ENCODE results near the gene AFF3. TPM values are rescaled to one million over a fixed set of nuclear protein-coding genes. Genes with fewer than 3 reads are reported as not detected.

Gene AFF3
- total and polyA plus RNA-seq, 7 experiments from 2014 or later: 3.0 to 24.1 (median 19.8) TPM

DNA sequence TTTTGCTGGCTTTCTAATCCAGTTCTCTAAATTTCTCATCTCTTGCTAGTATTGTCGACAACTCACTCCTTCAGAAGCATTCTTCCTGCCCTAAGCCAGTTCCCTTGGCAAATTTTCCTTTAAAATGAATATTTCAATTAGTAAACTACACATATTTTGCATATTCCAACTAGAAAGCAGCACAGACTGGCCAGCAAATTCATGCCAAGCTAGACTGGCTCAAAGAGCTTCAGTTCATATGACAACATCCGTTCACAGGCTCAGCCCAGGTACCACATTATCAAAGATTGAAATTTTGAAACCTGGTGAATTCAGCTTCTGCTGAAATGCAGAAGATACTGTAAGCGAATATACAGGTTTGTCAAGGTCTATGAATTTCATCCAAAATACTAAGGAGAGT lies 64.5 kb downstream of the AFF3 start:
- POLR2A ChIA-PET: no interaction called here
- Histone ChIP-seq H3K27me3 (ENCODE audit: control insufficient read depth in 2 of 2, insufficient read depth in 2 of 2, low read length in 2 of 2) (no peaks in the 10 kb centered on the region), H3K4me1 (ENCODE audit: control insufficient read depth in 2 of 2, insufficient read depth in 2 of 2, low read length in 2 of 2) (no peaks in the 10 kb centered on the region), H3K4me3 (ENCODE audit: low read length) (no peak overlapping the region), H3K27ac (ENCODE audit: low read depth, low read length) (no peak overlapping the region), H3K9me3 (ENCODE audit: control insufficient read depth in 2 of 3, low read length in 3 of 3) (no peaks in the 10 kb centered on the region), H3K36me3 (ENCODE audit: control insufficient read depth in 2 of 3, insufficient read depth in 3 of 3, low read length in 3 of 3) (no peaks in the 10 kb centered on the region)
- H3K4me3 Mint-ChIP-seq: no peak overlapping the region
- no peak for ATAC-seq
- DNase-seq: no peak
- no peaks in the 10 kb centered on the region for H3K9me3 Mint-ChIP-seq
- intact Hi-C loops (cut with micrococcal nuclease): no loop called here
- peaks cover 0 to 11% (median 0%) of the 10 kb centered on the region in 5 donors for H3K36me3 Mint-ChIP-seq
- peaks cover 0 to 4% (median 0%) of the 10 kb centered on the region in 7 donors for H3K4me1 Mint-ChIP-seq
- CTCF ChIA-PET: no interaction called here
- peaks cover 0 to 3% (median 0%) of the 10 kb centered on the region in 5 donors for H3K27me3 Mint-ChIP-seq
- H3K27ac Mint-ChIP-seq: no peak overlapping the region

DNA sequence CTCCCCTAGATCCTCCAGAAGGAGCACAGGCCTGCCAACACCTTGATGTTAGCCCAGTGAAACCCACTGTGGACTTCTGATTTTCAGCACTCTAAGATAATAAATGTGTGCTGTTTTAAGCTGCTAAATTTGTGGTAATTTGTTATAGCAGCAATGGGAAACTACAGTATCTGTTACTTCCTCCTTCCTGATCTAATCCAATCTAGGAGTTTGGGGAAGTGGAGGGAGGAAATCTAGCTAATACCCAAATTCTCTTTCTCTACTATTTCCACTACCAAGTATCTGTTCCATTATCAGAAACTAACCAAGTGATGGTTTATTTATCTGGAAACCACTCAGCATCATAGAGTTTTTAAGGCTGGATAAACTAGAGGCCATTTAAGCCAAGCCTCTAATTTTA lies 64.9 kb downstream of the AFF3 start:
- ChIA-PET CTCF (no interaction called here), POLR2A (no interaction called here)
- Mint-ChIP-seq H3K27ac (no peak overlapping the region), H3K36me3 (peaks cover 0 to 11% (median 0%) of the 10 kb centered on the region in 5 donors), H3K4me1 (peaks cover 0 to 8% (median 0%) of the 10 kb centered on the region in 7 donors), H3K4me3 (no peak overlapping the region), H3K27me3 (peaks cover 0 to 3% (median 0%) of the 10 kb centered on the region in 5 donors), H3K9me3 (no peaks in the 10 kb centered on the region)
- no peaks in the 10 kb centered on the region for H3K4me1 ChIP-seq (ENCODE audit: control insufficient read depth in 2 of 2, insufficient read depth in 2 of 2, low read length in 2 of 2)
- no peak for ATAC-seq
- no peaks in the 10 kb centered on the region for H3K9me3 ChIP-seq (ENCODE audit: control insufficient read depth in 2 of 3, low read length in 3 of 3)
- no peak for DNase-seq
- no peaks in the 10 kb centered on the region for H3K36me3 ChIP-seq (ENCODE audit: control insufficient read depth in 2 of 3, insufficient read depth in 3 of 3, low read length in 3 of 3)
- intact Hi-C loops (cut with micrococcal nuclease): no loop called here
- no peaks in the 10 kb centered on the region for H3K27me3 ChIP-seq (ENCODE audit: control insufficient read depth in 2 of 2, insufficient read depth in 2 of 2, low read length in 2 of 2)
- H3K4me3 ChIP-seq (ENCODE audit: low read length): no peak overlapping the region
- H3K27ac ChIP-seq (ENCODE audit: low read depth, low read length): no peak overlapping the region

DNA sequence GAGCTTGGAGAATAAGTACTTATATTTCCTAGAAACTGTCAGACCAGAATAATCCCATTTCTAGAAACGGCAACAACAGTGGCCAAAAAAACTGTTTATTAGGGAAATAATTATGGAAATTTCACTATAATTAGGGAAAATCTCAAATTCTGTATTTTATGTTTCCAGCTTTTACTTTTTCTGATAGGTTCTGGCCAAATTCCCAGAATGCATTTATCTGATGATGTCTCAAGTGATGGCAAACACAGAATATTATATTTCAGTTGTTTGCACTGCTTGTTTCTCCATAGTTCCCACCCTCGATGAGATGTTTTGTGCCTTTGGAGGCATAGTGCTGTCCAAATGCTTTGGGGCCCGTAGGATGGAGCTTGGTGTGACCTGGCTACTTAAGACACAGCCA lies 66.9 kb downstream of the AFF3 start:
- ATAC-seq: no peak
- Mint-ChIP-seq H3K27me3 (peaks cover 0 to 3% (median 0%) of the 10 kb centered on the region in 5 donors), H3K9me3 (no peaks in the 10 kb centered on the region), H3K27ac (no peak overlapping the region), H3K4me3 (no peak overlapping the region), H3K4me1 (peaks cover 0 to 17% (median 7%) of the 10 kb centered on the region in 7 donors), H3K36me3 (peaks cover 0 to 11% (median 0%) of the 10 kb centered on the region in 5 donors)
- Histone ChIP-seq H3K36me3 (ENCODE audit: control insufficient read depth in 2 of 3, insufficient read depth in 3 of 3, low read length in 3 of 3) (no peaks in the 10 kb centered on the region), H3K4me1 (ENCODE audit: control insufficient read depth in 2 of 2, insufficient read depth in 2 of 2, low read length in 2 of 2) (no peaks in the 10 kb centered on the region), H3K9me3 (ENCODE audit: control insufficient read depth in 2 of 3, low read length in 3 of 3) (no peaks in the 10 kb centered on the region), H3K4me3 (ENCODE audit: low read length) (no peak overlapping the region), H3K27me3 (ENCODE audit: control insufficient read depth in 2 of 2, insufficient read depth in 2 of 2, low read length in 2 of 2) (no peaks in the 10 kb centered on the region), H3K27ac (ENCODE audit: low read depth, low read length) (no peak overlapping the region)
- no peak for DNase-seq
- ChIA-PET POLR2A (no interaction called here), CTCF (no interaction called here)
- intact Hi-C loops (cut with micrococcal nuclease): no loop called here

DNA sequence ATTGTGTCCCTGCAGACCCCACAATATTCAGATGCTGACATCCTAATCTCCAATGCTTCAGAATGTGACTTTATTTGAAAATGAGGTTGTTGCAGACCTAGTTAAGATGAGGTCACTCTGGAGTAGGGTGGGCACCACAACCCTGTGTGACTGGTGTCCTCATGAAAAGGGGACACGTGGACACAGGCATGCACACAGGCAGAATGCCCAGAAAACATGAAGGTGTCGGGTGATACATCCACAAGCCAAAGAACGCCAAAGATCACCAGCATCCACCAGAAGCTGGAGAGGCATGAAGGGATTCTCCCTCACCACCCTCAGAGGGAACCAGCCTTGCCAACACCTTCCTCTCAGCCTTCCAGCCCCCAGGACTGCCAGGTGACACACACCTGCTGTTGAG lies 69.3 kb downstream of the AFF3 start:
- H3K36me3 ChIP-seq (ENCODE audit: control insufficient read depth in 2 of 3, insufficient read depth in 3 of 3, low read length in 3 of 3): no peaks in the 10 kb centered on the region
- CTCF ChIA-PET: no interaction called here
- H3K4me3 ChIP-seq (ENCODE audit: low read length): no peak overlapping the region
- DNase-seq (no peak), ATAC-seq (no peak)
- H3K27ac Mint-ChIP-seq: no peak overlapping the region
- H3K9me3 ChIP-seq (ENCODE audit: control insufficient read depth in 2 of 3, low read length in 3 of 3): no peaks in the 10 kb centered on the region
- no peaks in the 10 kb centered on the region for H3K9me3 Mint-ChIP-seq
- H3K4me3 Mint-ChIP-seq: no peak overlapping the region
- H3K27me3 Mint-ChIP-seq: peaks cover 0 to 9% (median 0%) of the 10 kb centered on the region in 5 donors
- H3K4me1 ChIP-seq (ENCODE audit: control insufficient read depth in 2 of 2, insufficient read depth in 2 of 2, low read length in 2 of 2): no peaks in the 10 kb centered on the region
- no peaks in the 10 kb centered on the region for H3K27me3 ChIP-seq (ENCODE audit: control insufficient read depth in 2 of 2, insufficient read depth in 2 of 2, low read length in 2 of 2)
- intact Hi-C loops (cut with micrococcal nuclease): no loop called here
- H3K27ac ChIP-seq (ENCODE audit: low read depth, low read length): no peak overlapping the region
- H3K4me1 Mint-ChIP-seq: peaks cover 0 to 17% (median 7%) of the 10 kb centered on the region in 7 donors
- POLR2A ChIA-PET: no interaction called here
- peaks cover 0 to 5% (median 0%) of the 10 kb centered on the region in 5 donors for H3K36me3 Mint-ChIP-seq

DNA sequence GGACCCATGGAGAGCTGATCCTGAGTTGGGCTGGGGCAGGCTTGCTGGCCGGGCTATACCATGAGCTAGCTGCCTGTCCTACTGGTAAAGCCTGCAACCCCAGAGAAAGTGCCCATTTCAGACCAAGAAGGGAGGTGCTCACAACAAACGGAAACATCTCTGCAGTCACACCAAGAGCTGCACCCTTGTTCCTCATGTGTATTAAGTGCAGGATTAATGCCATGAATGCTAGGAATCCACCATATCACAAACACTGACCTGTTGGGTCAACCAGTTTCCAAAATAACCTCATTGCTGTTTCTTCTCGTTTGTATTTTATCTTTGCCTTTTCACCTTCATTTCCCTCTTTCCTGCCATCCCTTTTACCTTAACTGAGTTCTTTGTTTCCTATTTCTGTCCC lies 69.9 kb downstream of the AFF3 start:
- no peak overlapping the region for H3K27ac ChIP-seq (ENCODE audit: low read depth, low read length)
- peaks cover 0 to 15% (median 0%) of the 10 kb centered on the region in 5 donors for H3K27me3 Mint-ChIP-seq
- no peak overlapping the region for H3K4me3 ChIP-seq (ENCODE audit: low read length)
- H3K4me3 Mint-ChIP-seq: no peak overlapping the region
- ATAC-seq (no peak), DNase-seq (no peak)
- no peaks in the 10 kb centered on the region for H3K27me3 ChIP-seq (ENCODE audit: control insufficient read depth in 2 of 2, insufficient read depth in 2 of 2, low read length in 2 of 2)
- H3K4me1 Mint-ChIP-seq: peaks cover 0 to 17% (median 7%) of the 10 kb centered on the region in 7 donors
- no peaks in the 10 kb centered on the region for H3K9me3 Mint-ChIP-seq
- H3K27ac Mint-ChIP-seq: peak overlapping the region in 1 of 9 donors; percentile 39
- no peaks in the 10 kb centered on the region for H3K36me3 ChIP-seq (ENCODE audit: control insufficient read depth in 2 of 3, insufficient read depth in 3 of 3, low read length in 3 of 3)
- intact Hi-C loops (cut with micrococcal nuclease): no loop called here
- no peaks in the 10 kb centered on the region for H3K9me3 ChIP-seq (ENCODE audit: control insufficient read depth in 2 of 3, low read length in 3 of 3)
- ChIA-PET POLR2A (no interaction called here), CTCF (no interaction called here)
- peaks cover 0 to 5% (median 0%) of the 10 kb centered on the region in 5 donors for H3K36me3 Mint-ChIP-seq
- no peaks in the 10 kb centered on the region for H3K4me1 ChIP-seq (ENCODE audit: control insufficient read depth in 2 of 2, insufficient read depth in 2 of 2, low read length in 2 of 2)

DNA sequence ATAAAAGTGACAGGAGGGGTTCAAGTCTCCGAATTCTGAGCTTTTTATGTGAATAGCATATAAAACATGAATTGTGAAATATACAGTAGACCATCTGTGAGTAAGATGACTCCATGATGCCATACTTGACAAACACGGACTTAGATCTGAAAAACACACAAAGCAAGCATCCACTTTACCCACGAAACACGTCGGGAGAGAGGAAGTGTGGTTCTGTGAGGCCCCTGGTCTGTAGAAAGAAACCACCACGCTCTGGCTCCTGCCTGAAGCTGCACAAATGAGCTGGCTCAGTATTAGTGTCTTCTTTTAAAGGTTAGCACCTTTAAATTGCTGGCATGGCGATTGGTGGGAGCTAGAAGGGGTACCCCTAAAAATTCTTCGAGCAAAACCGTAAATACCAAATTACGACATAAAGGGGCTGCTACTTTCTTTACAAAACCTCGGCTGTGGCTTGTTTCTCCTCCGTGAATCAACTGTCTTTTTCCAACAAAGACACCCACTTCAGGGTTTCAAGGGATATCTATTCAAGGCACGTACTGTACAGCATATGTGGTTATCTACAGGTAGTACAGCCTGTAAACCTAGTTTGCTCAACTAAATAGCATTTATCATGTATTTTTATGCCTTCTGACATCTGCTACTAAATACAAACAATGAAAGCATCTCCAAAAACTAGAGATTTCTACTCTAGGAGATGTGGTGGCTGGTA lies 70.9 kb downstream of the AFF3 start:
- intact Hi-C loops (cut with micrococcal nuclease): no loop called here
- H3K4me3 ChIP-seq (ENCODE audit: low read length): no peak overlapping the region
- H3K36me3 ChIP-seq (ENCODE audit: control insufficient read depth in 2 of 3, insufficient read depth in 3 of 3, low read length in 3 of 3): no peaks in the 10 kb centered on the region
- H3K36me3 Mint-ChIP-seq: peaks cover 0 to 4% (median 0%) of the 10 kb centered on the region in 5 donors
- no peaks in the 10 kb centered on the region for H3K9me3 ChIP-seq (ENCODE audit: control insufficient read depth in 2 of 3, low read length in 3 of 3)
- ChIA-PET POLR2A (interaction anchor here (0.6 kb wide), 1 partner anchor 10 kb away, joined by 3 read pairs; no protein-coding TSS in a partner anchor), CTCF (no interaction called here)
- no peaks in the 10 kb centered on the region for H3K9me3 Mint-ChIP-seq
- no peaks in the 10 kb centered on the region for H3K4me1 ChIP-seq (ENCODE audit: control insufficient read depth in 2 of 2, insufficient read depth in 2 of 2, low read length in 2 of 2)
- H3K27me3 Mint-ChIP-seq: peaks cover 0 to 17% (median 0%) of the 10 kb centered on the region in 5 donors
- ATAC-seq (peak; percentile 36), DNase-seq (no peak)
- peak overlapping the region in 2 of 9 donors; percentile 31 to 42 for H3K27ac Mint-ChIP-seq
- no peaks in the 10 kb centered on the region for H3K27me3 ChIP-seq (ENCODE audit: control insufficient read depth in 2 of 2, insufficient read depth in 2 of 2, low read length in 2 of 2)
- peaks cover 0 to 17% (median 7%) of the 10 kb centered on the region in 7 donors for H3K4me1 Mint-ChIP-seq
- no peak overlapping the region for H3K27ac ChIP-seq (ENCODE audit: low read depth, low read length)
- peak overlapping the region in 1 of 10 donors; percentile 20 for H3K4me3 Mint-ChIP-seq

DNA sequence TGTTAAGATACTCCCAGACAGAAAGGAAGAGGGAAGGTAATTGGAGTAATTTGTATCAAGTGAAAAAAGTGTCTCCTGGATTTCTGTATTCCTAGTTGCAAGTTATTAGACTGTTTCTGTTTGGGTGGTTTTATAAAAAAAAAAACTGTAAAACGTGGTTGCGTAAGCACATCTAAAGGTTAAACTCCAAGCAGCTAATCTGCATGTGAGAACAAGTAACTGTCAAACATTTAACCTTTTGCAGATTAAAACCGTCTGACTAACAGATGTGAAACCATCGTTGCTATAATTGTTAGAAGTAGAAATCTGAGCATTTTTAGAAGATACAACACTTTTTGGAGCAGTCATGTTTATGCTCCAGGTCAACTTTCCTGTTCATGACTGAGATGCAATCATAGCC lies 72.3 kb downstream of the AFF3 start:
- Mint-ChIP-seq H3K9me3 (no peaks in the 10 kb centered on the region), H3K27ac (no peak overlapping the region), H3K36me3 (peaks cover 0 to 4% (median 0%) of the 10 kb centered on the region in 5 donors), H3K4me1 (peaks cover 0 to 17% (median 7%) of the 10 kb centered on the region in 7 donors), H3K27me3 (peaks cover 0 to 17% (median 0%) of the 10 kb centered on the region in 5 donors), H3K4me3 (no peak overlapping the region)
- intact Hi-C loops (cut with micrococcal nuclease): no loop called here
- Histone ChIP-seq H3K9me3 (ENCODE audit: control insufficient read depth in 2 of 3, low read length in 3 of 3) (no peaks in the 10 kb centered on the region), H3K27ac (ENCODE audit: low read depth, low read length) (no peak overlapping the region), H3K36me3 (ENCODE audit: control insufficient read depth in 2 of 3, insufficient read depth in 3 of 3, low read length in 3 of 3) (no peaks in the 10 kb centered on the region), H3K4me1 (ENCODE audit: control insufficient read depth in 2 of 2, insufficient read depth in 2 of 2, low read length in 2 of 2) (no peaks in the 10 kb centered on the region), H3K27me3 (ENCODE audit: control insufficient read depth in 2 of 2, insufficient read depth in 2 of 2, low read length in 2 of 2) (no peaks in the 10 kb centered on the region), H3K4me3 (ENCODE audit: low read length) (no peak overlapping the region)
- POLR2A ChIA-PET: no interaction called here
- DNase-seq: no peak
- ATAC-seq: no peak
- CTCF ChIA-PET: no interaction called here
